H1 (cell line): ENCODE measurements around the gene SMC3.

Experiments used
- CEBPB ChIP-seq: IDR thresholded peaks from 2 replicates; pipeline ENCODE4 v1.6.1; 2012; ENCODE audit warnings: low read depth, low read length
- CREB1 ChIP-seq: IDR thresholded peaks from 2 replicates; pipeline ENCODE4 v1.6.1; 2012; ENCODE audit warnings: inconsistent platforms
- CTCF ChIP-seq, 3 experiments: IDR thresholded peaks; 1 replicate in 2 of 3; 2 replicates in 1 of 3; pipeline versions ENCODE4 v1.5.1 to v1.6.1; 2011; ENCODE audit warnings: low read length in 3 of 3, mild to moderate bottlenecking in 3 of 3, inconsistent platforms in 2 of 3, low read depth in 1 of 3, moderate library complexity in 1 of 3; ENCODE audit not compliant: insufficient read depth in 1 of 3; ENCODE audit errors: control extremely low read depth in 1 of 3
- POLR2A ChIP-seq, 2 experiments: IDR thresholded peaks; 1 replicate in 1 of 2; 2 replicates in 1 of 2; pipeline ENCODE4 v1.6.1; 2011; ENCODE audit warnings: low read depth in 2 of 2, low read length in 2 of 2, mild to moderate bottlenecking in 2 of 2; ENCODE audit errors: control extremely low read depth in 1 of 2
- TF ChIP-seq, protein P1 (sequence below): IDR thresholded peaks from 2 replicates; pipeline ENCODE4 v1.6.1; 2011; ENCODE audit warnings: low read length, improper control_type of control experiment

DNA sequence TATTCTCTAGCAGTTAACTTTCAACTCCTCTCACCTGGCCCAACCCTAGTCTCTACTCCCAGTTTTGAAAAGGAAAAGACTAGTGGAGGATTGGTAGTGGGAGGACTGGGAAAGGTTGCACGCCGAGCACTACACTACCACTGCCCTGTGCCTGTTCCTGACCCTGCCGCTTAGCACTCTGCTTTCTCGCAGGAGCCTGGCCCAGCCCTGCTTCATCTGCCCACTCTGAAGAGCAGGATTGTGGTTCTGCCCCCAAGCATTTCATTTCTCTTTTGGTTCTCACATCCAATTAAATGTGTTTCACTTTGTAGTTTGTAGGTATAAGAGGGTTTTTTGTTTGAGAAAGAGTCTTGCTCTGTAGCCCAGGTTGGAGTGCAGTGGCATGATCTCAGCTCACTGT is 45.1 kb downstream of the SMC3 start:
- TF ChIP-seq, protein P1, sequence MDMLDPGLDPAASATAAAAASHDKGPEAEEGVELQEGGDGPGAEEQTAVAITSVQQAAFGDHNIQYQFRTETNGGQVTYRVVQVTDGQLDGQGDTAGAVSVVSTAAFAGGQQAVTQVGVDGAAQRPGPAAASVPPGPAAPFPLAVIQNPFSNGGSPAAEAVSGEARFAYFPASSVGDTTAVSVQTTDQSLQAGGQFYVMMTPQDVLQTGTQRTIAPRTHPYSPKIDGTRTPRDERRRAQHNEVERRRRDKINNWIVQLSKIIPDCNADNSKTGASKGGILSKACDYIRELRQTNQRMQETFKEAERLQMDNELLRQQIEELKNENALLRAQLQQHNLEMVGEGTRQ, result no peak
- TF ChIP-seq CEBPB (no peak), POLR2A (IDR thresholded peaks at IDR 0.05; ENCODE audit: control extremely low read depth in 1 of 2, low read depth in 2 of 2, low read length in 2 of 2) (no peak), CTCF (IDR thresholded peaks at IDR 0.05; ENCODE audit: control extremely low read depth in 1 of 3, insufficient read depth in 1 of 3, low read depth in 1 of 3, low read length in 3 of 3) (no peak), CREB1 (no peak)
